HepG2 (cell line): Measurements from ENCODE around the gene NIPAL3. TPM values are rescaled to one million over a fixed set of nuclear protein-coding genes. Genes with fewer than 3 reads are reported as not detected.

Source experiments
- ARID3A ChIP-seq: IDR thresholded peaks from 2 replicates; pipeline ENCODE4 v1.6.1; 2012; ENCODE audit warnings: low read depth, low read length, improper control_type of control experiment
- ARID5B ChIP-seq: IDR thresholded peaks from 2 replicates; pipeline ENCODE4 v1.4.0; 2020; ENCODE audit warnings: mild to moderate bottlenecking, missing genetic modification reagents
- ATF7-NPFF ChIP-seq: sonication (generic); formaldehyde crosslinking; IDR thresholded peaks from 2 replicates; pipeline ENCODE4 v1.8.1; 2023; ENCODE audit warnings: mild to moderate bottlenecking, low read depth, missing genetic modification reagents, moderate library complexity
- CREB3 ChIP-seq: sonication (generic); formaldehyde crosslinking; IDR thresholded peaks from 2 replicates; pipeline ENCODE4 v1.5.0; 2020; ENCODE audit warnings: missing genetic modification reagents
- ELF3 ChIP-seq: IDR thresholded peaks from 2 replicates; pipeline ENCODE4 v1.6.1; 2016; ENCODE audit warnings: missing genetic modification reagents, missing compliant biosample characterization
- IRF2 ChIP-seq: IDR thresholded peaks from 2 replicates; pipeline ENCODE4 v1.6.1; 2018; ENCODE audit warnings: missing genetic modification reagents, missing compliant biosample characterization
- KDM3A ChIP-seq: IDR thresholded peaks from 2 replicates; pipeline ENCODE4 v1.6.1; 2018; ENCODE audit warnings: low read depth, missing compliant biosample characterization
- NFIB ChIP-seq: sonication (generic); formaldehyde crosslinking; IDR thresholded peaks from 2 replicates; pipeline ENCODE4 v1.9.0; 2021; ENCODE audit warnings: missing genetic modification reagents, mild to moderate bottlenecking, borderline replicate concordance
- PATZ1 ChIP-seq: sonication (generic); formaldehyde crosslinking; IDR thresholded peaks from 2 replicates; pipeline ENCODE4 v1.4.0; 2020; ENCODE audit warnings: missing genetic modification reagents
- POLR2AphosphoS2 ChIP-seq: IDR thresholded peaks from 2 replicates; pipeline ENCODE4 v1.6.1; 2011; ENCODE audit warnings: low read depth, low read length, improper control_type of control experiment
- RFXAP ChIP-seq: sonication (generic); formaldehyde crosslinking; IDR thresholded peaks from 2 replicates; pipeline ENCODE4 v1.4.0; 2020; ENCODE audit warnings: missing genetic modification reagents, borderline replicate concordance
- RNF2 ChIP-seq: fragments of 450-650 bp; conservative IDR thresholded peaks from 2 replicates; pipeline ENCODE4 v1.6.1; 2016; ENCODE audit warnings: low read depth
- RXRB ChIP-seq: IDR thresholded peaks from 2 replicates; pipeline ENCODE4 v1.6.1; 2016; ENCODE audit warnings: borderline replicate concordance, missing genetic modification reagents, missing compliant biosample characterization
- SALL1 ChIP-seq: sonication (generic); formaldehyde crosslinking; IDR thresholded peaks from 2 replicates; pipeline ENCODE4 v1.8.0; 2022; ENCODE audit warnings: mild to moderate bottlenecking, missing genetic modification reagents
- SRY ChIP-seq: sonication (generic); formaldehyde crosslinking; IDR thresholded peaks from 2 replicates; pipeline ENCODE4 v1.8.0; 2022; ENCODE audit warnings: mild to moderate bottlenecking, missing genetic modification reagents
- TGIF2 ChIP-seq: IDR thresholded peaks from 2 replicates; pipeline ENCODE4 v1.6.1; 2016; ENCODE audit warnings: control low read depth, missing compliant biosample characterization
- ZNF205 ChIP-seq: IDR thresholded peaks from 2 replicates; pipeline ENCODE4 v1.6.1; 2018; ENCODE audit warnings: missing biosample characterization, missing genetic modification reagents
- ZNF331 ChIP-seq: sonication (generic); formaldehyde crosslinking; IDR thresholded peaks from 2 replicates; pipeline ENCODE4 v1.4.0; 2020; ENCODE audit warnings: missing genetic modification reagents
- ZNF567 ChIP-seq: sonication (generic); formaldehyde crosslinking; IDR thresholded peaks from 2 replicates; pipeline ENCODE4 v1.8.1; 2023; ENCODE audit warnings: mild to moderate bottlenecking, missing genetic modification reagents, borderline replicate concordance
- ZNF605 ChIP-seq: sonication (generic); formaldehyde crosslinking; IDR thresholded peaks from 2 replicates; pipeline ENCODE4 v1.8.0; 2022; ENCODE audit warnings: mild to moderate bottlenecking, missing genetic modification reagents
- ZNF691 ChIP-seq: sonication (generic); formaldehyde crosslinking; IDR thresholded peaks from 2 replicates; pipeline ENCODE4 v1.4.0; 2020; ENCODE audit warnings: missing genetic modification reagents, low read depth, mild to moderate bottlenecking, borderline replicate concordance
- polyA plus RNA-seq, 8 experiments: library from polyadenylated mRNA; depleted of rRNA in 3 of 8; stranded (reverse) in 7 of 8; unstranded in 1 of 8; fragments of >200 nt; fragmentation: Illumina TruSeq in 4 of 8; extraction: Trizol in 4 of 8; gene quantifications; 2 replicates each; pipeline versions ENCODE4 v1.2.1 to v1.2.3, GENCODE V29; 2011 to 2016; ENCODE audit warnings: low read depth in 4 of 8, missing spikeins in 1 of 8, mixed read lengths in 1 of 8; ENCODE audit not compliant: insufficient read depth in 1 of 8
- total RNA-seq, 5 experiments: library from RNA; depleted of rRNA; stranded (reverse); fragments of >200 nt; fragmentation: Illumina TruSeq; extraction: Trizol; gene quantifications; 2 replicates each; pipeline ENCODE4 v1.2.3, GENCODE V29; 2016; ENCODE audit warnings: low read depth in 1 of 5

Gene NIPAL3
- total and polyA plus RNA-seq, 2 of the 13 experiments (the other 11 are each of a cell fraction or from before 2014, with no cell fraction given): 5.6 to 8.6 TPM

GRCh38 chr1:24415334-24415909, at the start of gene NIPAL3 (continued):
- TF ChIP-seq SALL1 (CRISPR knock-in tag) (peak; percentile 61; the same call in 1 of the 2 replicates), CREB3 (no peak), TGIF2 (peak; percentile 47), ELF3 (0 out of 2 replicates have a peak, but pooled peaks have one; percentile 20), POLR2AphosphoS2 (no peak), ZNF567 (peak; percentile 80; the same call in 1 of the 2 replicates), RXRB (CRISPR knock-in tag) (peak; percentile 55; the same call in 1 of the 2 replicates), ARID5B (CRISPR knock-in tag) (0 out of 2 replicates have a peak, but pooled peaks have one; percentile 21), ZNF691 (CRISPR knock-in tag) (no peak; the same call in 1 of the 2 replicates), RNF2 (peak; percentile 40; the same call in 1 of the 2 replicates), NFIB (CRISPR knock-in tag) (no peak), ZNF331 (CRISPR knock-in tag) (peak; percentile 60), KDM3A (CRISPR knock-in tag) (peak; percentile 72; the same call in 1 of the 2 replicates), ZNF205 (CRISPR knock-in tag) (peak; percentile 68), ZNF605 (CRISPR knock-in tag) (peak; percentile 53; the same call in 1 of the 2 replicates), ARID3A (0 out of 2 replicates have a peak, but pooled peaks have one; percentile 15), SRY (no peak; the same call in 1 of the 2 replicates), ATF7-NPFF (CRISPR knock-in tag) (no peak), RFXAP (CRISPR knock-in tag) (0 out of 2 replicates have a peak, but pooled peaks have one; percentile 67), PATZ1 (CRISPR knock-in tag) (peak; percentile 66), IRF2 (CRISPR knock-in tag) (peak; percentile 72; the same call in 1 of the 2 replicates)
